T47D (cell line): Measurements from ENCODE around the gene ASCC2.

ENCODE experiments used
- DNase-seq, 2 experiments: peaks; one replicate each; pipeline versions ENCODE4 v3.0.0 to v3.0.0-alpha.2; 2011 to 2012; ENCODE audit warnings: low read depth in 1 of 2, low spot score in 1 of 2
- JUND ChIP-seq: IDR thresholded peaks from 2 replicates; pipeline ENCODE4 v1.6.1; 2012; ENCODE audit warnings: low read depth
- in situ Hi-C: cut with HindIII; loops from 2 replicates; pipeline ENCODE4 v1.10.0; 2016; ENCODE audit warnings: low sequenced_read_pairs, low pct_unique_long_range_greater_than_20kb

ASCC2 gene

GRCh38 chr22:29753808-29754657, 84.0 kb downstream of the ASCC2 start:
- in situ Hi-C loops: no loop called here
- DNase-seq: no peak
- no peak for TF ChIP-seq JUND

- in situ Hi-C loops: no loop called here
- no peak for TF ChIP-seq JUND
- DNase-seq: no peak
Observed at GRCh38 chr22:29751669-29752068, 86.4 kb downstream of the ASCC2 start.

GRCh38 chr22:29750559-29751538, 87.2 kb downstream of the ASCC2 start:
- in situ Hi-C loops: no loop called here
- DNase-seq: no peak

DNA sequence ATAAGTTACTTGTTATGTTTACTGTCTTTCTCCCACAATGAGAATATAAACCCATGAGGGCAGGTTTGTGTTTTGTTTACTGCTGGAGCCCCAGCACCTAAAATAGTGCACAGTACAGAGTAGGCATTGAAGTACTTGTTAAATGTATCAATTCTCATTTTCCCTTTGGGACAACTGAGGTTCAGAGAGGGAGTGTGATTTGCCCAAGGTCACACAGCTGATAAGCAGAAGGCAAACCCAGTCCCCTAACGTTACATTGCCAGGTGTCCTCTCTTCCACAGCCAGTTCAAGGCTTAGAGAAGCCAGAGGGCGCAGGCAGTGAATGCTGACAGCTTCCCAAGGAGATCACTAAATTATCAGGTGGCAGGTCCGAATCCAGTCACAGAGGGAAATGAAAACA, 88.0 kb downstream of the ASCC2 start:
- DNase-seq: no peak
- no peak for TF ChIP-seq JUND
- in situ Hi-C loops: no loop called here

More at GRCh38 chr22:29750559-29751538, 87.2 kb downstream of the ASCC2 start:
- TF ChIP-seq JUND: no peak

DNA sequence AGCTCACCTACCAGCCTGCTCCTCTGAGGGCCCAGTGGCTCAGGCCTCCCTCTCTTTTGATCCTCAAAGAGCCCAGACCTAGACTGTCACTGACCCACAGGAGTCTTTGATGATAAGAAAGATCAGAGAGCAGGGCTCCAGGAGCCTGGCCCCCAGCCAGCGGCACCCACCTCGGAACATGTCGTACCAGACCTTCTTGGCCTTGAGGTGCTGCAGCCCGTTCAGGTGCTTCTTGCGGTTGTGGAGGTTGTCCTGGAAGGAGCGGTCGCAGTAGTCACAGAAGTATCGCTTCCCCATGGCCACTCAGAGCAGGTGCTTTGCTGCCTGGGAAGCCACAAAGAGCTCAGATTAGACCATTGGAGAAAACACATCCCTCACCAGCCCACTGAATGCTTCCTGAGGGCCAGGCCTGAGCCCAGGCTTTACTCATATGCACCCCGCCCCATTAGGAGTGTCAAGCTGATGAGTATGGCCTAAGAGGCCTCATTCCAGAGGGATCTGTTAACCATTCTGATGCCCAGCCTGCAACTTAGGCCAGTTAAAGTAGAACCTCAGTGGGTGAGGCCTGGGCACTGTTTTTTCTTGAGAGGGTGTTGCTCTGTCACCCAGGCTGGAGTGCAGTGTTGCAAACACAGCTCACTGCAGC, 89.7 kb downstream of the ASCC2 start:
- in situ Hi-C loops: no loop called here
- TF ChIP-seq JUND: no peak
- no peak for DNase-seq

GRCh38 chr22:29747832-29748231, 90.2 kb downstream of the ASCC2 start:
- in situ Hi-C loops: no loop called here
- no peak for DNase-seq
- no peak for TF ChIP-seq JUND

GRCh38 chr22:29744902-29745301, 93.2 kb downstream of the ASCC2 start:
- no peak for TF ChIP-seq JUND
- DNase-seq: peak in 1 of 2 experiments; percentile 36
- in situ Hi-C loops: no loop called here

GRCh38 chr22:29742326-29742725, 95.7 kb downstream of the ASCC2 start:
- TF ChIP-seq JUND: no peak
- no peak for DNase-seq
- in situ Hi-C loops: no loop called here

DNA sequence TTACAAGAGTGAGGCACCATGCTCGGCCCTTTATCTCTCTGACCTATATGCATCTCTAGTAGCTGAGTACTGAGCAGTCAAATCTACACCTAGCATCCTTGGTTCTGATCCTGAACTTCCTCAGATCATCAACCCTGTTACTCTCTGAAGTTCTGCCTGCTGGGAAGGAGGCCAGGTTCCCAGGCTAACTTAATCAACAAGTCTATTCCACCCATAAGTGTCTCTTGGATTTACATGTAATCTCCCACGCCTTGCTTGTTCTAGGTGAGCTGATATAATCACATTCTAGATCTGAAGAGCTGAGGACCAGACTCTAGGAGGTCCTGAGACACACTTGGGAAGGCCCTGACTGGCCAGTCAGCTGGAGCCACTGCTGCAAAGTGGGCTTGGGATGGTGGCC, 96.1 kb downstream of the ASCC2 start:
- in situ Hi-C loops: no loop called here
- no peak for TF ChIP-seq JUND
- no peak for DNase-seq

- DNase-seq: no peak
- TF ChIP-seq JUND: no peak
- in situ Hi-C loops: no loop called here
Observed at GRCh38 chr22:29740216-29740615, 97.9 kb downstream of the ASCC2 start.

DNA sequence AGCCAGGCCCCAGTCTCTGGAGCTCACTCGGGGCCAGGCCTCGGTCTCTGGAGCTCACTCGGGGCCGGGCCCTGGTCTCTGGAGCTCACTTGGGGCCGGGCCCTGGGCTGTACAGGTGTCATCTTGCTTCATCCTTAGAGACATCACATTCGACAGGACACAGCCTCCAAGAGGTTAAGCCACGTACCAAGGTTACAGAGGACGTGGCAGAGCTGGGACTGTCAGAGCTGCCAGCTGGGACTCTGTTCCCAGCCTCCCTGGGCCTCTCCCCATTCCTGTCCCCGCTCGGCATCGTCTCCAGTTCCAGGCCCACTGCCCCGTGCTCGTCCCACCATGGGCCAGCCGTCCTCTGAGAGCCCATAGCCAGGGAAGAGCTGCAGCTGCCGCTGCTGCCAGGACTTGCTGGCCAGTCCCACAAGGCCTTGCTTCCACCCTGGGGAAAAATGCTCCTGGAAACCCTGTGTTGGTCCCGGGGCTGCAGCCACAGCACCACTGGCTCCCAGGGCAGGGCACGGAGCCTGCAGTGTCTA, 98.7 kb downstream of the ASCC2 start:
- no peak for DNase-seq
- in situ Hi-C loops: no loop called here
- TF ChIP-seq JUND: no peak
